ENCODE results near the gene BCAR1. TPM values are rescaled to one million over a fixed set of nuclear protein-coding genes. Genes with fewer than 3 reads are reported as not detected.

The BCAR1 gene
- total RNA-seq, 4 donors from 2014 or later, result 125 to 201 (median 154) TPM

DNA sequence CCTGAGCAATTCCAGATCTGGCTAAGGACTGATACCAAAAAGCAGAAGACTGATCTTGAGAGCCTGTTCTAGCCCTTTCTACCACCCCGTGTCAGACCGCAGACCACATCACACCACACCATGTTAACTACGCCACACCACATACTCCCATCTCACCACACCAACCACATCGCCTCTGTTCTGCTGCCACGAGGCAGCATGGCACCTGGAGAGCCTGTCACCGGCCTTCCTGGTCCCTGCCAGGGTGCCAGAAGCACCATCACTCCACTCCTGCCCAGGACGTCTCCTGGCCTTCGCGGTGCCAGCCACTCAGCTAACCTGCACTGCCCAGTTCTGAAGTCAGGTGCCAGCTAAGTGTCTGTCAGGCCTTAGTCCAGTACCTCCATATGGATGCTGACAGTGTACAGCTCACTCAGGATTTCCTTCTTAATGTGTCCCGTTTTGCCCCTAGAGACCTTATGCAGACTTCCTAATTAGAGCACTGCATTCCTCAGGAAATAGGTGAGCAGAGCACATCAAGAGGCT lies 37.2 kb upstream of the BCAR1 start:
- peaks cover 0 to 15% (median 4%) of the 10 kb centered on the region in 4 donors for H3K4me1 ChIP-seq
- no peak overlapping the region for H3K27ac ChIP-seq
- intact Hi-C loops (cut with DNase I; ENCODE audit: low total_unique reads) (no loop called here), in situ Hi-C loops (cut with MboI; ENCODE audit: low pct_ligation_motif_present in 1 of 4, low pct_unique_long_range_greater_than_20kb in 1 of 4, low sequenced_read_pairs in 3 of 4) (no loop called here)
- TF ChIP-seq EP300 (IDR thresholded peaks at IDR 0.05; ENCODE audit: low read depth) (no peak), POLR2A (IDR thresholded peaks at IDR 0.05) (no peak), POLR2AphosphoS5 (IDR thresholded peaks at IDR 0.05) (no peak)
- TF ChIP-seq, protein P1, sequence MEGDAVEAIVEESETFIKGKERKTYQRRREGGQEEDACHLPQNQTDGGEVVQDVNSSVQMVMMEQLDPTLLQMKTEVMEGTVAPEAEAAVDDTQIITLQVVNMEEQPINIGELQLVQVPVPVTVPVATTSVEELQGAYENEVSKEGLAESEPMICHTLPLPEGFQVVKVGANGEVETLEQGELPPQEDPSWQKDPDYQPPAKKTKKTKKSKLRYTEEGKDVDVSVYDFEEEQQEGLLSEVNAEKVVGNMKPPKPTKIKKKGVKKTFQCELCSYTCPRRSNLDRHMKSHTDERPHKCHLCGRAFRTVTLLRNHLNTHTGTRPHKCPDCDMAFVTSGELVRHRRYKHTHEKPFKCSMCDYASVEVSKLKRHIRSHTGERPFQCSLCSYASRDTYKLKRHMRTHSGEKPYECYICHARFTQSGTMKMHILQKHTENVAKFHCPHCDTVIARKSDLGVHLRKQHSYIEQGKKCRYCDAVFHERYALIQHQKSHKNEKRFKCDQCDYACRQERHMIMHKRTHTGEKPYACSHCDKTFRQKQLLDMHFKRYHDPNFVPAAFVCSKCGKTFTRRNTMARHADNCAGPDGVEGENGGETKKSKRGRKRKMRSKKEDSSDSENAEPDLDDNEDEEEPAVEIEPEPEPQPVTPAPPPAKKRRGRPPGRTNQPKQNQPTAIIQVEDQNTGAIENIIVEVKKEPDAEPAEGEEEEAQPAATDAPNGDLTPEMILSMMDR (IDR thresholded peaks at IDR 0.05), result no peak
- H3K4me3 ChIP-seq, result no peak overlapping the region
- no peaks in the 10 kb centered on the region for H3K27me3 ChIP-seq
- peaks cover 0 to 13% (median 5%) of the 10 kb centered on the region in 4 donors for H3K36me3 ChIP-seq
- no peaks in the 10 kb centered on the region for H3K9me3 ChIP-seq
- DNase-seq, result no peak
- WGBS, 2 donors (ENCODE audit: low coverage in 1 of 2), result 84% methylated on average over 4 to 10 of the region's 10 CpGs

- intact Hi-C loops (cut with DNase I; ENCODE audit: low total_unique reads) (no loop called here), in situ Hi-C loops (cut with MboI; ENCODE audit: low pct_ligation_motif_present in 1 of 4, low pct_unique_long_range_greater_than_20kb in 1 of 4, low sequenced_read_pairs in 3 of 4) (no loop called here)
- H3K27me3 ChIP-seq, result no peaks in the 10 kb centered on the region
- WGBS, 2 donors (ENCODE audit: low coverage in 1 of 2), result 88 to 90% methylated on average over 2 to 7 of the region's 7 CpGs
- H3K9me3 ChIP-seq, result no peaks in the 10 kb centered on the region
- no peak overlapping the region for H3K27ac ChIP-seq
- no peak for DNase-seq
- H3K36me3 ChIP-seq, result peaks cover 0 to 9% (median 4%) of the 10 kb centered on the region in 4 donors
- H3K4me1 ChIP-seq, result peaks cover 0 to 11% (median 4%) of the 10 kb centered on the region in 4 donors
- no peak overlapping the region for H3K4me3 ChIP-seq
- TF ChIP-seq POLR2AphosphoS5 (IDR thresholded peaks at IDR 0.05) (no peak), POLR2A (IDR thresholded peaks at IDR 0.05) (no peak), EP300 (IDR thresholded peaks at IDR 0.05; ENCODE audit: low read depth) (no peak)
- TF ChIP-seq, protein P1 (IDR thresholded peaks at IDR 0.05), result no peak
Observed at GRCh38 chr16:75288181-75288580, 36.8 kb upstream of the BCAR1 start.

- intact Hi-C loops (cut with DNase I; ENCODE audit: low total_unique reads) (no loop called here), in situ Hi-C loops (cut with MboI; ENCODE audit: low pct_ligation_motif_present in 1 of 4, low pct_unique_long_range_greater_than_20kb in 1 of 4, low sequenced_read_pairs in 3 of 4) (no loop called here)
- Histone ChIP-seq H3K4me3 (no peak overlapping the region), H3K4me1 (peaks cover 0 to 10% (median 4%) of the 10 kb centered on the region in 4 donors), H3K27ac (no peak overlapping the region), H3K9me3 (no peaks in the 10 kb centered on the region), H3K36me3 (peaks cover 0 to 9% (median 3%) of the 10 kb centered on the region in 4 donors), H3K27me3 (no peaks in the 10 kb centered on the region)
- no peak for TF ChIP-seq POLR2AphosphoS5 (IDR thresholded peaks at IDR 0.05)
- no peak for TF ChIP-seq POLR2A (IDR thresholded peaks at IDR 0.05)
- no peak for TF ChIP-seq EP300 (IDR thresholded peaks at IDR 0.05; ENCODE audit: low read depth)
- TF ChIP-seq, protein P1 (IDR thresholded peaks at IDR 0.05), result no peak
- DNase-seq, result no peak
- 74 to 100% methylated on average over 3 to 5 of the region's 5 CpGs for WGBS, 2 donors (ENCODE audit: low coverage in 1 of 2)
Observed at GRCh38 chr16:75287708-75288107, 36.3 kb upstream of the BCAR1 start.

DNA sequence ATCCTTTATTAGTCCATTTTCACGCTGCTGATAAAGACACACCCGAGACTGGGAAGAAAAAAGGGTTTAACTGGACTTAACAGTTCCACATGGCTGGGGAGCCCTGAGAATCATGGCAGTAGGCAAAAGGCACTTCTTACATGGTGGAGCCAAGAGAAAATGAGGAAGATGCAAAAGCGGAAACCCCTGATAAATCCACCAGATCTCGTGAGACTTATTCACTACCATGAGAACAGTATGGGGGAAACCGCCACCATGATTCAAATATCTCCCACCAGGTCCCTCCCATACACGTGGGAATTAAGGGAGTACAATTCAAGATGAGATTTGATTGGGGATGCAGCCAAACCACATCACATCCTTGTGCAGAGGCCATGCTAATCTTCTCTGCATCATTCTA lies 35.0 kb upstream of the BCAR1 start:
- Histone ChIP-seq H3K4me1 (peaks cover 0 to 10% (median 4%) of the 10 kb centered on the region in 4 donors), H3K27me3 (no peaks in the 10 kb centered on the region), H3K9me3 (no peaks in the 10 kb centered on the region), H3K36me3 (no peaks in the 10 kb centered on the region), H3K4me3 (no peak overlapping the region), H3K27ac (no peak overlapping the region)
- intact Hi-C loops (cut with DNase I; ENCODE audit: low total_unique reads) (no loop called here), in situ Hi-C loops (cut with MboI; ENCODE audit: low pct_ligation_motif_present in 1 of 4, low pct_unique_long_range_greater_than_20kb in 1 of 4, low sequenced_read_pairs in 3 of 4) (no loop called here)
- no peak for TF ChIP-seq EP300 (IDR thresholded peaks at IDR 0.05; ENCODE audit: low read depth)
- TF ChIP-seq, protein P1 (IDR thresholded peaks at IDR 0.05), result no peak
- no peak for TF ChIP-seq POLR2AphosphoS5 (IDR thresholded peaks at IDR 0.05)
- no peak for TF ChIP-seq POLR2A (IDR thresholded peaks at IDR 0.05)
- WGBS, 2 donors (ENCODE audit: low coverage in 1 of 2), result 90 to 95% methylated on average over 4 to 6 of the region's 6 CpGs
- no peak for DNase-seq

Data from transverse colon (tissue), 4 donors.